NCI-H2081 treated with DMSO at 0.1 percent for 48 hours (cell line): Measurements from ENCODE around the gene GPR143.
"Not testable (repeated sequence)": the region's sequence is repeated elsewhere in the genome, so short reads cannot be mapped to it uniquely, and the experiment has no call there.

Source experiments
- DNase-seq: peaks from one replicate; lab custom pipeline; 2025; lab: John Stamatoyannopoulos, UW

The GPR143 gene

GRCh38 chrX:9765737-9766097 lies at the start of gene GPR143:
Gene GPR143, minus strand, starts transcription at chrX:9765847. Its CDS starts 30 bp downstream, at chrX:9765817.
- DNase-seq = no peak

GRCh38 chrX:9811086-9811485 lies 45.4 kb upstream of the GPR143 start:
- not testable (repeated sequence) for DNase-seq

- not testable (repeated sequence) for DNase-seq
Observed at GRCh38 chrX:9809876-9810275, 44.2 kb upstream of the GPR143 start.

GRCh38 chrX:9807355-9808182 lies 41.9 kb upstream of the GPR143 start:
- no peak for DNase-seq

- no peak for DNase-seq
Observed at GRCh38 chrX:9805956-9806355, 40.3 kb upstream of the GPR143 start.

- no peak for DNase-seq
Observed at GRCh38 chrX:9804444-9804843, 38.8 kb upstream of the GPR143 start.

GRCh38 chrX:9802737-9803136 lies 37.1 kb upstream of the GPR143 start:
- no peak for DNase-seq

GRCh38 chrX:9797384-9798360 lies 32.0 kb upstream of the GPR143 start:
- peak; percentile 14 for DNase-seq

- DNase-seq = no peak
Observed at GRCh38 chrX:9794495-9794894, 28.8 kb upstream of the GPR143 start.

- no peak for DNase-seq
Observed at GRCh38 chrX:9790866-9791265, 25.2 kb upstream of the GPR143 start.

- DNase-seq = no peak
Observed at GRCh38 chrX:9789555-9789954, 23.9 kb upstream of the GPR143 start.

GRCh38 chrX:9788911-9789310 lies 23.3 kb upstream of the GPR143 start:
- peak; percentile 15 for DNase-seq

- no peak for DNase-seq
Observed at GRCh38 chrX:9786798-9787635, 21.4 kb upstream of the GPR143 start.

GRCh38 chrX:9785944-9786797 lies 20.5 kb upstream of the GPR143 start, which contains the start of gene SHROOM2:
Gene SHROOM2, plus strand, starts transcription at chrX:9786429. Its CDS starts 117 bp downstream, at chrX:9786546.
- DNase-seq = no peak

GRCh38 chrX:9785254-9785943 lies 19.8 kb upstream of the GPR143 start:
- DNase-seq = no peak

GRCh38 chrX:9784332-9784731 lies 18.7 kb upstream of the GPR143 start:
- no peak for DNase-seq

GRCh38 chrX:9781941-9782340 lies 16.3 kb upstream of the GPR143 start:
- no peak for DNase-seq

GRCh38 chrX:9775930-9776329 lies 10.3 kb upstream of the GPR143 start:
- no peak for DNase-seq

GRCh38 chrX:9772943-9773342 lies 7.3 kb upstream of the GPR143 start:
- no peak for DNase-seq

GRCh38 chrX:9770319-9770718 lies 4.7 kb upstream of the GPR143 start:
- no peak for DNase-seq
